GM18907 (cell line): ENCODE results near the gene NEU4.
"Not testable (repeated sequence)": the region's sequence is repeated elsewhere in the genome, so short reads cannot be mapped to it uniquely, and the experiment has no call there.

Experiments used
- ATAC-seq: cut with Tn5 transposase; IDR thresholded peaks from one replicate; pipeline ENCODE4 v1.9.1; 2021; ENCODE audit warnings: mild to moderate bottlenecking, moderate library complexity; ENCODE audit not compliant: unreplicated experiment

NEU4 gene

GRCh38 chr2:241775223-241776177 is 33.5 kb upstream of the NEU4 start:
- no peak for ATAC-seq

GRCh38 chr2:241776336-241777169 is 32.4 kb upstream of the NEU4 start, which contains the start of gene GAL3ST2:
TSS of gene GAL3ST2 (plus strand) at chr2:241776822. CDS start at chr2:241776956, 134 bp downstream.
- ATAC-seq: no peak

GRCh38 chr2:241777170-241777685 is 31.8 kb upstream of the NEU4 start:
- no peak for ATAC-seq

GRCh38 chr2:241777686-241778627 is 31.0 kb upstream of the NEU4 start:
- ATAC-seq: no peak

GRCh38 chr2:241780939-241781569 is 27.9 kb upstream of the NEU4 start:
- no peak for ATAC-seq

- ATAC-seq: not testable (repeated sequence)
Measured at GRCh38 chr2:241782053-241782452, 26.9 kb upstream of the NEU4 start.

- no peak for ATAC-seq
Measured at GRCh38 chr2:241788135-241788534, 20.9 kb upstream of the NEU4 start.

GRCh38 chr2:241788572-241788971 is 20.4 kb upstream of the NEU4 start:
- peak; percentile 55 for ATAC-seq

- not testable (repeated sequence) for ATAC-seq
Measured at GRCh38 chr2:241791385-241791784, 17.6 kb upstream of the NEU4 start.

GRCh38 chr2:241793385-241793784 is 15.6 kb upstream of the NEU4 start:
- no peak for ATAC-seq

- no peak for ATAC-seq
Measured at GRCh38 chr2:241794250-241794823, 14.7 kb upstream of the NEU4 start.

- no peak for ATAC-seq
Measured at GRCh38 chr2:241795021-241795999, 13.7 kb upstream of the NEU4 start.

- no peak for ATAC-seq
Measured at GRCh38 chr2:241796209-241796608, 12.8 kb upstream of the NEU4 start.

- ATAC-seq: no peak
Measured at GRCh38 chr2:241796610-241797138, 12.3 kb upstream of the NEU4 start.

GRCh38 chr2:241797441-241798080 is 11.4 kb upstream of the NEU4 start:
- ATAC-seq: no peak

- no peak for ATAC-seq
Measured at GRCh38 chr2:241798081-241798630, 10.8 kb upstream of the NEU4 start.
